Motor neuron (in vitro differentiated cells): ENCODE measurements around the gene NHERF1. TPM values are rescaled to one million over a fixed set of nuclear protein-coding genes. Genes with fewer than 3 reads are reported as not detected.

Source experiments
- ATAC-seq, 8 experiments: fragments of 200-7000 bp; cut with Tn5 transposase; replicated peaks in 6 of 8; 2 replicates each; pipeline ENCODE4 v1.8.0; 2021; ENCODE audit warnings: mild to moderate bottlenecking in 8 of 8, moderate library complexity in 8 of 8
- H3K27ac ChIP-seq, 2 donors: fragments of 250-450 bp; sonication (Bioruptor Pico); 2 replicates each; pipeline ENCODE4 v1.9.0; 2021; ENCODE audit warnings: antibody characterized with exemption in 2 of 2, mild to moderate bottlenecking in 2 of 2, moderate library complexity in 1 of 2
- H3K4me1 ChIP-seq, 2 donors: fragments of 250-450 bp; sonication (Bioruptor Pico); replicated peaks in 1 of 2; 2 replicates each; pipeline ENCODE4 v1.6.1; 2021; ENCODE audit warnings: antibody characterized with exemption in 2 of 2, mild to moderate bottlenecking in 2 of 2, moderate library complexity in 1 of 2
- H3K4me3 ChIP-seq, 5 donors: fragments of 250-450 bp; sonication (Bioruptor Pico); 2 replicates each; pipeline ENCODE4 v1.9.0; 2021; ENCODE audit warnings: antibody characterized with exemption in 5 of 5, mild to moderate bottlenecking in 5 of 5, moderate library complexity in 4 of 5
- WGBS, 10 experiments: fragments of 450-650 bp; shearing (Covaris generic); methylation state at CpG; one replicate each; pipeline ENCODE4 v1.0.0; 2022; 5-methylcytosine and 5-hydroxymethylcytosine counted together
- in situ Hi-C, 9 experiments: fragments of 400-800 bp; cut with MboI; loops; one replicate each; pipeline ENCODE4 v1.15.0; 2021; ENCODE audit warnings: low sequenced_read_pairs in 9 of 9, low pct_unique_long_range_greater_than_20kb in 2 of 9; ENCODE audit not compliant: unreplicated experiment in 9 of 9
- total RNA-seq, 8 experiments: library from RNA; unstranded; fragments of 300-600 nt; gene quantifications; 2 replicates each; pipeline versions ENCODE4 v1.2.3 to v1.2.4, GENCODE V29; 2022

NHERF1 gene
- total RNA-seq, 8 experiments from 2014 or later = 2.9 to 35.4 (median 12.9) TPM

GRCh38 chr17:74755533-74755932, 7.1 kb downstream of the NHERF1 start:
- ATAC-seq = no peak
- in situ Hi-C loops = loop anchor here in 1 of 9 experiments (25.0 kb wide), 1 partner anchor 107 kb away; the partner anchor contains the start of genes FDXR and GRIN2C
- Histone ChIP-seq H3K4me3 (no peak overlapping the region), H3K27ac (no peak overlapping the region), H3K4me1 (peaks cover 15 to 31% of the 10 kb centered on the region in 2 donors)
- WGBS, 10 experiments = 73% methylated on average over 3 of the region's 8 CpGs; no CpG with 5 or more reads in 8 of the 10 experiments

- peaks cover 25 to 42% of the 10 kb centered on the region in 2 donors for H3K4me1 ChIP-seq
- H3K27ac ChIP-seq = no peak overlapping the region
- in situ Hi-C loops = loop anchor here in 1 of 9 experiments (25.0 kb wide), 1 partner anchor 105 kb away; the partner anchor contains the start of genes FDXR and GRIN2C
- WGBS, 10 experiments = 40 to 100% (median 80%) methylated on average over 1 to 2 of the region's 3 CpGs; no CpG with 5 or more reads in 3 of the 10 experiments
- H3K4me3 ChIP-seq = no peak overlapping the region
- ATAC-seq = no peak
Measured at GRCh38 chr17:74756891-74757290, 8.5 kb downstream of the NHERF1 start.

GRCh38 chr17:74757502-74757901, 9.1 kb downstream of the NHERF1 start:
- in situ Hi-C loops = loop anchor here in 1 of 9 experiments (25.0 kb wide), 1 partner anchor 105 kb away; the partner anchor contains the start of genes FDXR and GRIN2C
- no peak overlapping the region for H3K4me3 ChIP-seq
- peaks cover 25 to 42% of the 10 kb centered on the region in 2 donors for H3K4me1 ChIP-seq
- peak in 4 of 8 experiments; percentile 1 to 7 (median 4) for ATAC-seq
- H3K27ac ChIP-seq = no peak overlapping the region
- WGBS, 10 experiments = no CpG with 5 or more reads among the region's 3 CpGs

GRCh38 chr17:74757931-74758847, 9.8 kb downstream of the NHERF1 start:
- Histone ChIP-seq H3K4me1 (peaks cover 29 to 49% of the 10 kb centered on the region in 2 donors), H3K4me3 (no peak overlapping the region), H3K27ac (no peak overlapping the region)
- ATAC-seq = peak in 5 of 8 experiments; percentile 10 to 69 (median 62)
- 0 to 100% (median 82%) methylated on average over 1 to 4 of the region's 26 CpGs; no CpG with 5 or more reads in 4 of the 10 experiments for WGBS, 10 experiments
- in situ Hi-C loops = loop anchor here in 1 of 9 experiments (25.0 kb wide), 1 partner anchor 104 kb away; the partner anchor contains the start of genes FDXR and GRIN2C

- no CpG with 5 or more reads among the region's 2 CpGs for WGBS, 10 experiments
- Histone ChIP-seq H3K4me3 (no peak overlapping the region), H3K27ac (no peak overlapping the region), H3K4me1 (peaks cover 35 to 55% of the 10 kb centered on the region in 2 donors)
- peak; percentile 20 to 41 (median 31) for ATAC-seq
- in situ Hi-C loops = loop anchor here in 1 of 9 experiments (25.0 kb wide), 1 partner anchor 103 kb away; the partner anchor contains the start of genes FDXR and GRIN2C
Measured at GRCh38 chr17:74758848-74759168, 10.4 kb downstream of the NHERF1 start.

- WGBS, 10 experiments = 17 to 60% methylated on average over 1 of the region's 9 CpGs; no CpG with 5 or more reads in 8 of the 10 experiments
- ATAC-seq = no peak
- H3K4me3 ChIP-seq = no peak overlapping the region
- in situ Hi-C loops = loop anchor here in 1 of 9 experiments (25.0 kb wide), 1 partner anchor 103 kb away; the partner anchor contains the start of genes FDXR and GRIN2C
- H3K4me1 ChIP-seq = peaks cover 40 to 60% of the 10 kb centered on the region in 2 donors
- no peak overlapping the region for H3K27ac ChIP-seq
Measured at GRCh38 chr17:74759243-74759801, 10.9 kb downstream of the NHERF1 start.

- Histone ChIP-seq H3K4me1 (peaks cover 47 to 66% of the 10 kb centered on the region in 2 donors), H3K27ac (peak overlapping the region in 1 of 2 donors; percentile 35), H3K4me3 (no peak overlapping the region)
- 30 to 100% (median 77%) methylated on average over 1 to 6 of the region's 10 CpGs; no CpG with 5 or more reads in 6 of the 10 experiments for WGBS, 10 experiments
- no peak for ATAC-seq
- in situ Hi-C loops = loop anchor here in 1 of 9 experiments (25.0 kb wide), 1 partner anchor 102 kb away; the partner anchor contains the start of genes FDXR and GRIN2C
Measured at GRCh38 chr17:74759941-74760340, 11.5 kb downstream of the NHERF1 start.

- Histone ChIP-seq H3K4me3 (no peak overlapping the region), H3K4me1 (peaks cover 49 to 67% of the 10 kb centered on the region in 2 donors), H3K27ac (peak overlapping the region in 1 of 2 donors; percentile 35)
- ATAC-seq = peak; percentile 30 to 47 (median 40)
- in situ Hi-C loops = loop anchor here in 1 of 9 experiments (25.0 kb wide), 1 partner anchor 102 kb away; the partner anchor contains the start of genes FDXR and GRIN2C
- 17 to 44% (median 40%) methylated on average over 2 to 3 of the region's 7 CpGs; no CpG with 5 or more reads in 5 of the 10 experiments for WGBS, 10 experiments
Measured at GRCh38 chr17:74760404-74761105, 12.1 kb downstream of the NHERF1 start.

GRCh38 chr17:74761419-74761818, 13.0 kb downstream of the NHERF1 start:
- in situ Hi-C loops = loop anchor here in 1 of 9 experiments (25.0 kb wide), 1 partner anchor 101 kb away; the partner anchor contains the start of genes FDXR and GRIN2C
- Histone ChIP-seq H3K27ac (peak overlapping the region in 1 of 2 donors; percentile 35), H3K4me1 (peaks cover 49 to 67% of the 10 kb centered on the region in 2 donors), H3K4me3 (no peak overlapping the region)
- 25 to 38% (median 29%) methylated on average over 2 of the region's 5 CpGs; no CpG with 5 or more reads in 7 of the 10 experiments for WGBS, 10 experiments
- no peak for ATAC-seq

- WGBS, 10 experiments = 60 to 100% (median 93%) methylated on average over 1 to 5 of the region's 11 CpGs; no CpG with 5 or more reads in 4 of the 10 experiments
- in situ Hi-C loops = loop anchor here in 1 of 9 experiments (25.0 kb wide), 1 partner anchor 100 kb away; the partner anchor contains the start of genes FDXR and GRIN2C
- H3K4me1 ChIP-seq = peaks cover 49 to 67% of the 10 kb centered on the region in 2 donors
- no peak for ATAC-seq
- no peak overlapping the region for H3K4me3 ChIP-seq
- H3K27ac ChIP-seq = no peak overlapping the region
Measured at GRCh38 chr17:74761931-74762330, 13.5 kb downstream of the NHERF1 start.

GRCh38 chr17:74763565-74764387, 15.3 kb downstream of the NHERF1 start:
- Histone ChIP-seq H3K27ac (no peak overlapping the region), H3K4me3 (no peak overlapping the region), H3K4me1 (peaks cover 46 to 51% of the 10 kb centered on the region in 2 donors)
- peak; percentile 4 to 79 (median 72) for ATAC-seq
- 90% methylated on average over 2 of the region's 16 CpGs; no CpG with 5 or more reads in 9 of the 10 experiments for WGBS, 10 experiments
- in situ Hi-C loops = loop anchor here in 1 of 9 experiments (25.0 kb wide), 1 partner anchor 99 kb away; the partner anchor contains the start of genes FDXR and GRIN2C
